ENCODE data around the gene CCDC200.

- no peak for TF ChIP-seq CTCF (IDR thresholded peaks at IDR 0.05)
- TF ChIP-seq POLR2A (IDR thresholded peaks at IDR 0.05), result no peak
Measured at GRCh38 chr17:43226393-43226792, 2.0 kb downstream of the CCDC200 start.
